Measurements from ENCODE around the gene SLC19A2.

DNA sequence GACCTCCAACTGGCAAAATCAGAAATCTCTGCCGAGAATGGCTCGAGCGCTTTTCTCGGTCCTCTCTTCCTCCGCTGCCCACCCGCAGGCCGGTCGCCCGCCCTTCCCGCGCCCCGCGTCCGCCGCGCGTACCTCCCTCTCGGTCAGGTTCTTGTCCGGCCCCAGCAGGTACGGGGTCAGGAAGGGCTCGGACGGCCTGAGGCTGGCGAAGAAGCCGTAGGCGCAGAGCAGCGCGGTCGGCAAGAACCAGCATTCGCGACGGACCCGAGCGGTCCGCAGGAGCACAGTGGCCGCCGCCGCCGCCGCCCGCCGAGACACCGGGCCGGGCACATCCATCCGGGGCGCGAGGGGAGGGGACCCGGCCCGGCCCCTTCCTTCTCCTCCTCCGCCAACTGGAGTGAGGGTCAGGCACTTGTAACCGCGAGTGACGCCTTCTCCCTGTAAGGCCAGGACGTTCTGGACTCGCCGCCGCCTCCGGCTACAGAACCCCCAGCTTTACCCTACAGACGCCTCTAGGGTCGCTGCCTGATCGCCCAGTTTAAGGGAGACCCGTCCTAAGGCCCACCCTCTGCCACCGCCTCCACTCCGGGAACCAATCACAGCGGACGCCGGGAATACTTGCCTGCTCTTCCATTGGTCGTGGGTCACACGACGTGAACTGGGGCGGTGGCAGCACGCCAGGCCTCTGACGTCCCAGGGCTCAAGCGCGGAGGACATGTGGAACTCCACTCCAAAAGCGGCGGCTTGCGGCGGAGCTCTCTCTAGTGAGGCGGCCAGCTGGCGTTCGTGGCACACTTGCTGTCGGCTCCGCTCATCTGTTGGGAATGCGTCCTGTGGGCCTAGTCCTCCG is at the start of gene SLC19A2:
- TF ChIP-seq LEF1 (IDR thresholded peaks at IDR 0.05; ENCODE audit: borderline replicate concordance) (no peak), HDGF (IDR thresholded peaks at IDR 0.05; ENCODE audit: borderline replicate concordance) (no peak), L3MBTL2 (conservative IDR thresholded peaks at IDR 0.05) (peak; percentile 85), TARDBP (IDR thresholded peaks at IDR 0.05) (no peak), FOXM1 (IDR thresholded peaks at IDR 0.05; ENCODE audit: borderline replicate concordance) (no peak), SUZ12 (IDR thresholded peaks at IDR 0.05) (no peak), SP1 (IDR thresholded peaks at IDR 0.05) (no peak), BHLHE40 (IDR thresholded peaks at IDR 0.05; ENCODE audit: borderline replicate concordance) (no peak), ELF4 (IDR thresholded peaks at IDR 0.05) (no peak)

Data from HEK293T (cell line).